NCI-H2227 (cell line): ENCODE results near the gene FCRL6.

Source experiments
- DNase-seq: peaks from one replicate; lab custom pipeline; 2025; ENCODE audit not compliant: unreplicated experiment; lab: John Stamatoyannopoulos, UW

Gene FCRL6

GRCh38 chr1:159861218-159861617 lies 59.1 kb downstream of the FCRL6 start:
- no peak for DNase-seq

- no peak for DNase-seq
Measured at GRCh38 chr1:159862031-159862430, 59.9 kb downstream of the FCRL6 start.

- no peak for DNase-seq
Measured at GRCh38 chr1:159862557-159862956, 60.4 kb downstream of the FCRL6 start, which contains the start of gene VSIG8. Gene VSIG8, minus strand, starts transcription at chr1:159862657. Its CDS starts 136 bp downstream, at chr1:159862521.

- DNase-seq, result no peak
Measured at GRCh38 chr1:159864262-159864661, 62.1 kb downstream of the FCRL6 start.
